ENCODE data around the gene TTLL11. TPM values are rescaled to one million over a fixed set of nuclear protein-coding genes. Genes with fewer than 3 reads are reported as not detected.

The TTLL11 gene
- total and polyA plus RNA-seq, 2 of the 8 experiments (the other 6 are each of a cell fraction or from before 2014, with no cell fraction given), result 0.56 to 0.80 TPM

GRCh38 chr9:121898856-121899255 is 194.3 kb downstream of the TTLL11 start:
- Histone ChIP-seq H2AFZ (ENCODE audit: low read length) (no peak overlapping the region), H2BK12ac (ENCODE audit: low read depth, low read length) (0 out of 2 replicates have a peak overlapping the region, but pooled peaks have one; percentile 60), H2BK20ac (ENCODE audit: low read length) (no peak overlapping the region), H3K23me2 (ENCODE audit: low read depth, low read length) (peaks cover 10% of the 10 kb centered on the region; the same call in 1 of the 2 replicates), H3K36me3 (ENCODE audit: control insufficient read depth in 2 of 4, insufficient read depth in 4 of 4, low read length in 3 of 4) (no peaks in the 10 kb centered on the region; a peak in 1 of 8 replicates), H3K4me3 (ENCODE audit: extremely low read depth in 1 of 4, insufficient read depth in 2 of 4, low read depth in 3 of 4, low read length in 4 of 4) (no peak overlapping the region), H3K56ac (replicated peaks; ENCODE audit: insufficient read length, low read depth, low read length) (no peak overlapping the region), H3K79me1 (ENCODE audit: low read depth, low read length) (no peaks in the 10 kb centered on the region), H3K79me2 (ENCODE audit: control insufficient read depth in 1 of 2, insufficient read depth in 2 of 2, low read length in 2 of 2) (peaks cover 0 to 6% of the 10 kb centered on the region in 2 experiments; a peak in 2 of 4 replicates), H2AK5ac (ENCODE audit: low read depth, low read length) (0 out of 2 replicates have a peak overlapping the region, but pooled peaks have one; percentile 13), H3K23ac (ENCODE audit: insufficient read length) (no peak overlapping the region), H4K8ac (ENCODE audit: extremely low read depth, insufficient read depth, low read length) (peak overlapping the region; percentile 46; the same call in 1 of the 2 replicates), H2BK120ac (replicated peaks; ENCODE audit: low read depth, low read length) (no peak overlapping the region), H2BK5ac (ENCODE audit: low read depth, low read length) (no peak overlapping the region), H3K9ac (replicated peaks in 1 of 4; ENCODE audit: extremely low read depth in 1 of 4, low read depth in 3 of 4, low read length in 3 of 4) (no peak overlapping the region), H4K5ac (ENCODE audit: insufficient read length, low read depth, low read length) (no peak overlapping the region), H3K14ac (ENCODE audit: insufficient read length) (no peak overlapping the region), H4K91ac (replicated peaks; ENCODE audit: insufficient read length, low read length) (no peak overlapping the region), H4K20me1 (replicated peaks in 1 of 2; ENCODE audit: control insufficient read depth in 1 of 2, insufficient read depth in 2 of 2, low read length in 2 of 2) (peaks cover 0 to 8% of the 10 kb centered on the region in 2 experiments), H3K9me3 (ENCODE audit: insufficient read depth in 2 of 2, low read depth in 1 of 2, low read length in 1 of 2) (no peaks in the 10 kb centered on the region; a peak in 1 of 4 replicates), H3K4me2 (ENCODE audit: insufficient read depth in 1 of 2, low read depth in 2 of 2, low read length in 2 of 2) (no peak overlapping the region), H3K27ac (ENCODE audit: low read depth, low read length) (no peak overlapping the region), H3K27me3 (replicated peaks in 1 of 4; ENCODE audit: control insufficient read depth in 3 of 4, extremely low read depth in 1 of 4, insufficient read depth in 3 of 4, low read length in 3 of 4) (no peaks in the 10 kb centered on the region), H2BK15ac (ENCODE audit: low read length) (no peak overlapping the region), H3K18ac (ENCODE audit: extremely low read depth, low read length) (no peak overlapping the region), H3K4ac (replicated peaks; ENCODE audit: insufficient read length, low read depth, low read length) (peak overlapping the region; percentile 65), H3K4me1 (replicated peaks in 1 of 4; ENCODE audit: control insufficient read depth in 3 of 4, insufficient read depth in 4 of 4, low read length in 3 of 4) (no peaks in the 10 kb centered on the region)
- CTCF ChIA-PET (ENCODE audit: partially characterized antibody), result interaction anchor here (0.9 to 1.2 kb wide), 4 partner anchors 15 to 43 kb away, joined by 3 to 4 read pairs (median 3); no protein-coding TSS in a partner anchor
- FAIRE-seq (no peak), DNase-seq (ENCODE audit: low read depth in 1 of 2, low spot score in 2 of 2) (no peak)
- WGBS, 2 experiments (ENCODE audit: extremely low coverage in 1 of 2, insufficient coverage in 1 of 2, insufficient read length in 1 of 2, insufficient replicate concordance in 2 of 2, low coverage in 1 of 2, low lambda C conversion rate in 2 of 2, missing lambda C conversion rate in 1 of 2), result 95% methylated on average over 4 of the region's 4 CpGs; no CpG with 5 or more reads in 1 of the 2 experiments
- POLR2A ChIA-PET (ENCODE audit: partially characterized antibody), result no interaction called here
- TF ChIP-seq USF2 (IDR thresholded peaks at IDR 0.05; ENCODE audit: low read length) (no peak), TEAD4 (IDR thresholded peaks at IDR 0.05; ENCODE audit: low read depth, low read length) (no peak), KDM5A (IDR thresholded peaks at IDR 0.05; ENCODE audit: low read length) (no peak), SP2 (IDR thresholded peaks at IDR 0.05; ENCODE audit: low read length) (no peak), POLR2AphosphoS5 (IDR thresholded peaks at IDR 0.05; ENCODE audit: low read depth, low read length) (no peak), SIN3A (conservative IDR thresholded peaks at IDR 0.05 in 1 of 2, IDR thresholded peaks at IDR 0.05 in 1 of 2; ENCODE audit: low read depth in 1 of 2, low read length in 2 of 2) (no peak), CREB1 (IDR thresholded peaks at IDR 0.05) (no peak), MAFK (IDR thresholded peaks at IDR 0.05; ENCODE audit: low read depth, low read length) (no peak), ATF3 (IDR thresholded peaks at IDR 0.05; ENCODE audit: insufficient read depth, low read depth, low read length) (no peak), CHD1 (IDR thresholded peaks at IDR 0.05; ENCODE audit: low read depth, low read length) (no peak), BRCA1 (IDR thresholded peaks at IDR 0.05; ENCODE audit: low read depth, low read length) (no peak), RBBP5 (IDR thresholded peaks at IDR 0.05; ENCODE audit: borderline replicate concordance, low read depth, low read length) (no peak), KDM1A (IDR thresholded peaks at IDR 0.05; ENCODE audit: borderline replicate concordance, low read length) (no peak)

Measured in H1 (cell line).